Neural cell (in vitro differentiated cells): ENCODE data around the gene DSCAML1. TPM values are rescaled to one million over a fixed set of nuclear protein-coding genes. Genes with fewer than 3 reads are reported as not detected.

Experiments
- H2AFZ ChIP-seq: fragments of 200-600, 300-800 bp; sonication (generic), shearing (Covaris generic); 2 replicates; pipeline ENCODE4 v1.6.0; 2014; ENCODE audit warnings: low read depth, mild to moderate bottlenecking, antibody characterized with exemption, low read length, moderate library complexity
- H3F3A ChIP-seq: fragments of 200-600 bp; shearing (Covaris generic); 2 replicates; pipeline ENCODE4 v1.6.1; 2016; ENCODE audit warnings: mild to moderate bottlenecking, moderate library complexity, mixed read lengths, antibody characterized with exemption, low read length; ENCODE audit not compliant: insufficient read depth, poor library complexity, severe bottlenecking
- H3K27ac ChIP-seq: fragments of 200-600, 300-800 bp; sonication (generic), shearing (Covaris generic); 2 replicates; pipeline ENCODE4 v1.5.1; 2014; ENCODE audit warnings: mild to moderate bottlenecking, low read length, moderate library complexity
- H3K27me3 ChIP-seq: fragments of 300-800, 200-600 bp; sonication (generic), shearing (Covaris generic); 2 replicates; pipeline ENCODE4 v1.6.0; 2014; ENCODE audit warnings: mild to moderate bottlenecking, low read depth, low read length, moderate library complexity; ENCODE audit not compliant: insufficient read depth
- H3K36me3 ChIP-seq: fragments of 300-800, 200-600 bp; sonication (generic), shearing (Covaris generic); 2 replicates; pipeline ENCODE4 v1.5.1; 2014; ENCODE audit warnings: mild to moderate bottlenecking, antibody characterized with exemption, low read length, moderate library complexity; ENCODE audit not compliant: insufficient read depth
- H3K4me2 ChIP-seq: fragments of 300-800, 200-600 bp; sonication (generic), shearing (Covaris generic); 2 replicates; pipeline ENCODE4 v1.6.0; 2014; ENCODE audit warnings: mild to moderate bottlenecking, low read length
- H3K4me3 ChIP-seq: fragments of 300-800, 200-600 bp; sonication (generic), shearing (Covaris generic); 2 replicates; pipeline ENCODE4 v1.5.1; 2014; ENCODE audit warnings: mild to moderate bottlenecking, low read length, moderate library complexity
- H3K79me2 ChIP-seq: fragments of 200-600 bp; shearing (Covaris generic); replicated peaks from 2 replicates; pipeline ENCODE4 v1.6.0; 2014; ENCODE audit warnings: mild to moderate bottlenecking, low read length, moderate library complexity; ENCODE audit not compliant: insufficient read depth
- H3K9ac ChIP-seq: fragments of 300-800, 200-600 bp; sonication (generic), shearing (Covaris generic); 2 replicates; pipeline ENCODE4 v1.6.1; 2016; ENCODE audit warnings: mild to moderate bottlenecking, low read length, mixed read lengths
- H3K9me2 ChIP-seq: fragments of 200-600 bp; shearing (Covaris generic); 2 replicates; pipeline ENCODE4 v1.6.1; 2016; ENCODE audit warnings: mild to moderate bottlenecking, low read length, mixed read lengths; ENCODE audit not compliant: insufficient read depth
- H3K9me3 ChIP-seq: fragments of 200-600, 300-800 bp; sonication (generic), shearing (Covaris generic); 2 replicates; pipeline ENCODE4 v1.6.1; 2016; ENCODE audit warnings: mild to moderate bottlenecking, mixed run types, low read length, moderate library complexity, mixed read lengths
- H4K20me1 ChIP-seq: fragments of 200-600 bp; shearing (Covaris generic); 2 replicates; pipeline ENCODE4 v1.6.1; 2016; ENCODE audit warnings: mild to moderate bottlenecking, mixed run types; ENCODE audit not compliant: insufficient read depth
- EP300 ChIP-seq: fragments of 450-650 bp; conservative IDR thresholded peaks from 2 replicates; pipeline ENCODE4 v1.6.1; 2014; ENCODE audit warnings: antibody characterized with exemption, mild to moderate bottlenecking, moderate library complexity; ENCODE audit not compliant: poor library complexity, severe bottlenecking
- EZH2 ChIP-seq: fragments of 200-600, 300-800 bp; shearing (Covaris generic), sonication (generic); IDR thresholded peaks from 2 replicates; pipeline ENCODE4 v1.6.1; 2014; ENCODE audit warnings: antibody characterized with exemption, low read length, borderline replicate concordance, mild to moderate bottlenecking; ENCODE audit not compliant: insufficient read depth, poor library complexity, severe bottlenecking
- MXI1 ChIP-seq: fragments of 450-650 bp; conservative IDR thresholded peaks from 2 replicates; pipeline ENCODE4 v1.6.1; 2014; ENCODE audit warnings: antibody characterized with exemption, mild to moderate bottlenecking; ENCODE audit not compliant: poor library complexity, severe bottlenecking
- POLR2AphosphoS5 ChIP-seq: IDR thresholded peaks from 2 replicates; pipeline ENCODE4 v1.6.1; 2012
- RAD21 ChIP-seq: fragments of 450-650 bp; conservative IDR thresholded peaks from 2 replicates; pipeline ENCODE4 v1.6.1; 2014; ENCODE audit warnings: antibody characterized with exemption, mild to moderate bottlenecking, moderate library complexity
- SMC3 ChIP-seq: fragments of 450-650 bp; conservative IDR thresholded peaks from 2 replicates; pipeline ENCODE4 v1.6.1; 2014; ENCODE audit warnings: antibody characterized with exemption, mild to moderate bottlenecking, moderate library complexity; ENCODE audit not compliant: poor library complexity
- TAF1 ChIP-seq: IDR thresholded peaks from 2 replicates; pipeline ENCODE4 v1.6.1; 2012; ENCODE audit warnings: low read depth
- polyA plus RNA-seq: library from polyadenylated mRNA; depleted of rRNA; stranded (reverse); fragments of >200 nt; gene quantifications from 2 replicates; pipeline ENCODE4 v1.2.3, GENCODE V29; 2014
- TF ChIP-seq, protein P1 (sequence below): fragments of 450-650 bp; IDR thresholded peaks from 2 replicates; pipeline ENCODE4 v1.5.1; 2014; ENCODE audit warnings: antibody characterized with exemption, mild to moderate bottlenecking, moderate library complexity; ENCODE audit not compliant: poor library complexity, severe bottlenecking
- TF ChIP-seq, protein P2 (sequence below): IDR thresholded peaks from 2 replicates; pipeline ENCODE4 v1.6.1; 2012; ENCODE audit warnings: borderline replicate concordance

DSCAML1 gene
- polyA plus RNA-seq, 1 donor from 2014 or later: 1.3 TPM

GRCh38 chr11:117552626-117553025 lies 244.4 kb downstream of the DSCAML1 start:
- H3K27ac ChIP-seq: no peak overlapping the region
- H3F3A ChIP-seq: peaks cover 6% of the 10 kb centered on the region
- H3K4me3 ChIP-seq: no peak overlapping the region
- H3K9ac ChIP-seq: no peak overlapping the region
- H3K9me2 ChIP-seq: no peaks in the 10 kb centered on the region
- no peak overlapping the region for H2AFZ ChIP-seq
- TF ChIP-seq, protein P1, sequence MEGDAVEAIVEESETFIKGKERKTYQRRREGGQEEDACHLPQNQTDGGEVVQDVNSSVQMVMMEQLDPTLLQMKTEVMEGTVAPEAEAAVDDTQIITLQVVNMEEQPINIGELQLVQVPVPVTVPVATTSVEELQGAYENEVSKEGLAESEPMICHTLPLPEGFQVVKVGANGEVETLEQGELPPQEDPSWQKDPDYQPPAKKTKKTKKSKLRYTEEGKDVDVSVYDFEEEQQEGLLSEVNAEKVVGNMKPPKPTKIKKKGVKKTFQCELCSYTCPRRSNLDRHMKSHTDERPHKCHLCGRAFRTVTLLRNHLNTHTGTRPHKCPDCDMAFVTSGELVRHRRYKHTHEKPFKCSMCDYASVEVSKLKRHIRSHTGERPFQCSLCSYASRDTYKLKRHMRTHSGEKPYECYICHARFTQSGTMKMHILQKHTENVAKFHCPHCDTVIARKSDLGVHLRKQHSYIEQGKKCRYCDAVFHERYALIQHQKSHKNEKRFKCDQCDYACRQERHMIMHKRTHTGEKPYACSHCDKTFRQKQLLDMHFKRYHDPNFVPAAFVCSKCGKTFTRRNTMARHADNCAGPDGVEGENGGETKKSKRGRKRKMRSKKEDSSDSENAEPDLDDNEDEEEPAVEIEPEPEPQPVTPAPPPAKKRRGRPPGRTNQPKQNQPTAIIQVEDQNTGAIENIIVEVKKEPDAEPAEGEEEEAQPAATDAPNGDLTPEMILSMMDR: no peak
- TF ChIP-seq EZH2: no peak
- no peak for TF ChIP-seq POLR2AphosphoS5
- TF ChIP-seq MXI1: no peak
- TF ChIP-seq TAF1: no peak
- TF ChIP-seq EP300: no peak
- TF ChIP-seq, protein P2, sequence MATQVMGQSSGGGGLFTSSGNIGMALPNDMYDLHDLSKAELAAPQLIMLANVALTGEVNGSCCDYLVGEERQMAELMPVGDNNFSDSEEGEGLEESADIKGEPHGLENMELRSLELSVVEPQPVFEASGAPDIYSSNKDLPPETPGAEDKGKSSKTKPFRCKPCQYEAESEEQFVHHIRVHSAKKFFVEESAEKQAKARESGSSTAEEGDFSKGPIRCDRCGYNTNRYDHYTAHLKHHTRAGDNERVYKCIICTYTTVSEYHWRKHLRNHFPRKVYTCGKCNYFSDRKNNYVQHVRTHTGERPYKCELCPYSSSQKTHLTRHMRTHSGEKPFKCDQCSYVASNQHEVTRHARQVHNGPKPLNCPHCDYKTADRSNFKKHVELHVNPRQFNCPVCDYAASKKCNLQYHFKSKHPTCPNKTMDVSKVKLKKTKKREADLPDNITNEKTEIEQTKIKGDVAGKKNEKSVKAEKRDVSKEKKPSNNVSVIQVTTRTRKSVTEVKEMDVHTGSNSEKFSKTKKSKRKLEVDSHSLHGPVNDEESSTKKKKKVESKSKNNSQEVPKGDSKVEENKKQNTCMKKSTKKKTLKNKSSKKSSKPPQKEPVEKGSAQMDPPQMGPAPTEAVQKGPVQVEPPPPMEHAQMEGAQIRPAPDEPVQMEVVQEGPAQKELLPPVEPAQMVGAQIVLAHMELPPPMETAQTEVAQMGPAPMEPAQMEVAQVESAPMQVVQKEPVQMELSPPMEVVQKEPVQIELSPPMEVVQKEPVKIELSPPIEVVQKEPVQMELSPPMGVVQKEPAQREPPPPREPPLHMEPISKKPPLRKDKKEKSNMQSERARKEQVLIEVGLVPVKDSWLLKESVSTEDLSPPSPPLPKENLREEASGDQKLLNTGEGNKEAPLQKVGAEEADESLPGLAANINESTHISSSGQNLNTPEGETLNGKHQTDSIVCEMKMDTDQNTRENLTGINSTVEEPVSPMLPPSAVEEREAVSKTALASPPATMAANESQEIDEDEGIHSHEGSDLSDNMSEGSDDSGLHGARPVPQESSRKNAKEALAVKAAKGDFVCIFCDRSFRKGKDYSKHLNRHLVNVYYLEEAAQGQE: no peak
- no peak for TF ChIP-seq SMC3
- no peak for TF ChIP-seq RAD21
- H3K36me3 ChIP-seq: no peaks in the 10 kb centered on the region
- no peaks in the 10 kb centered on the region for H4K20me1 ChIP-seq
- H3K9me3 ChIP-seq: no peaks in the 10 kb centered on the region
- H3K4me2 ChIP-seq: no peak overlapping the region
- no peaks in the 10 kb centered on the region for H3K27me3 ChIP-seq
- H3K79me2 ChIP-seq: no peaks in the 10 kb centered on the region

- Histone ChIP-seq H3K79me2 (no peaks in the 10 kb centered on the region), H3F3A (peaks cover 6% of the 10 kb centered on the region)
- TF ChIP-seq EZH2: no peak
- no peak for TF ChIP-seq RAD21
- no peak for TF ChIP-seq TAF1
- TF ChIP-seq, protein P1: no peak
- no peak for TF ChIP-seq EP300
- TF ChIP-seq, protein P2: no peak
- no peak for TF ChIP-seq POLR2AphosphoS5
- no peak for TF ChIP-seq SMC3
- no peak for TF ChIP-seq MXI1
Observed at GRCh38 chr11:117551761-117552343, 245.2 kb downstream of the DSCAML1 start.

More at GRCh38 chr11:117551761-117552343, 245.2 kb downstream of the DSCAML1 start:
- Histone ChIP-seq H3K9me3 (no peaks in the 10 kb centered on the region), H3K4me2 (no peak overlapping the region), H3K9me2 (no peaks in the 10 kb centered on the region), H3K4me3 (no peak overlapping the region), H3K9ac (no peak overlapping the region), H3K27me3 (no peaks in the 10 kb centered on the region), H4K20me1 (no peaks in the 10 kb centered on the region), H3K27ac (no peak overlapping the region), H2AFZ (no peak overlapping the region), H3K36me3 (no peaks in the 10 kb centered on the region)
